ENCODE results near the gene ALOX5AP.
A peak's percentile ranks its signal among the peaks of the same experiment; 100 is the strongest.

ALOX5AP gene

DNA sequence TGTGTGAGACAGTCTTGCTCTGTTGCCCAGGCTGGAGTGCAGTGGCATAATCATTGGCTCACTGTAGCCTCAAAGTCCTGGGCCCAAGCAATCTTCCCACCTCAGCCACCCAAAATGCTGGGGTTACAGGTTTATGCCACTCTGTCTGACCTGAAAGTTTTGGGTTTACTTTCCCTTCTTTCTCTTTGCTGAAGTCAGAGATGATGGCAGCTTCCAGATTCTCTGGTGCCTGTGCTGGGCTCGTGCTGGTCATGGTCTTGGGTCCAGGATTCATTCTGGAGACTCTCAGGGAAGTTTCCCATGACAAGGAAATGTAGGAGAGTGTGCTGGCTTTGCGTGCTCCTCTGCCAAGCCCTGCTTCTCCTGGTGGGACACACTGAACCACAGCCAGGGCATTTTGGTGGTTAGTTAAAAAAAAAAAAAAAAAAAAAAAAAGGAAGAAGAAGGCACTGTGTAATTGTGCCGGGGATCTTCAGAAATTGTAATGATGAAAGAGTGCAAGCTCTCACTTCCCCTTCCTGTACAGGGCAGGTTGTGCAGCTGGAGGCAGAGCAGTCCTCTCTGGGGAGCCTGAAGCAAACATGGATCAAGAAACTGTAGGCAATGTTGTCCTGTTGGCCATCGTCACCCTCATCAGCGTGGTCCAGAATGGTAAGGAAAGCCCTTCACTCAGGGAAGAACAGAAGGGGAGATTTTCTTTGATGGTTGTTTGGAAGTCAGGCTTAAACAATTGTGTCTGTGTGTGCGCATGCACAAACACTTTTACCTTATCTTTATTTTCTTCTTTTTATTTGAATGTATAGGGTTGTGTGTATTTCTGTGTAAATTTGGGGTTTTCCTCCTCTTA lies at the start of gene ALOX5AP:
Gene ALOX5AP (plus strand): TSS at position 519 of the 847 bp plus-strand sequence. CDS start 63 bp downstream, at position 582.
- DNase-seq, result no peak

DNA sequence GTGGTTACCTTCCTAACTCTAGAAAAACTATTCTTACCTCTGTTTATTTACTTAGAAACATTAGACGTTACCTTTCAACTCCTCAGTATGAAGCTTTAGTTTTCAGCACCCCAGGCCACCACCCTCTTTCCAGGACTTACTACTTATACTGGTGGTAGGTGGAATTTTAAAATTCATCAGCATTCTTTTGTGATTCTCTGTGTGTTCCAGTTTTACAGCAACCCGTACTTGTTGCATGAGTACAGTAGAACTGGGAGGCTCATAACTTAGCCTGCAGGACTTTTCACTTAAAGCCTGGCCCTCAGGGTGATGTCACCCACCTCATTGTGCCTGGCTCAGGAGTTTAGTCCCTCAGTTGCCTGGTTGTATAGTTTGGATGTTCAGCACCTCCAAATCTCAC lies 49.4 kb upstream of the ALOX5AP start:
- no peak for DNase-seq

- DNase-seq, result no peak
Measured at GRCh38 chr13:30687601-30688000, 47.7 kb upstream of the ALOX5AP start.

- DNase-seq, result no peak
Measured at GRCh38 chr13:30689752-30690151, 45.6 kb upstream of the ALOX5AP start.

DNA sequence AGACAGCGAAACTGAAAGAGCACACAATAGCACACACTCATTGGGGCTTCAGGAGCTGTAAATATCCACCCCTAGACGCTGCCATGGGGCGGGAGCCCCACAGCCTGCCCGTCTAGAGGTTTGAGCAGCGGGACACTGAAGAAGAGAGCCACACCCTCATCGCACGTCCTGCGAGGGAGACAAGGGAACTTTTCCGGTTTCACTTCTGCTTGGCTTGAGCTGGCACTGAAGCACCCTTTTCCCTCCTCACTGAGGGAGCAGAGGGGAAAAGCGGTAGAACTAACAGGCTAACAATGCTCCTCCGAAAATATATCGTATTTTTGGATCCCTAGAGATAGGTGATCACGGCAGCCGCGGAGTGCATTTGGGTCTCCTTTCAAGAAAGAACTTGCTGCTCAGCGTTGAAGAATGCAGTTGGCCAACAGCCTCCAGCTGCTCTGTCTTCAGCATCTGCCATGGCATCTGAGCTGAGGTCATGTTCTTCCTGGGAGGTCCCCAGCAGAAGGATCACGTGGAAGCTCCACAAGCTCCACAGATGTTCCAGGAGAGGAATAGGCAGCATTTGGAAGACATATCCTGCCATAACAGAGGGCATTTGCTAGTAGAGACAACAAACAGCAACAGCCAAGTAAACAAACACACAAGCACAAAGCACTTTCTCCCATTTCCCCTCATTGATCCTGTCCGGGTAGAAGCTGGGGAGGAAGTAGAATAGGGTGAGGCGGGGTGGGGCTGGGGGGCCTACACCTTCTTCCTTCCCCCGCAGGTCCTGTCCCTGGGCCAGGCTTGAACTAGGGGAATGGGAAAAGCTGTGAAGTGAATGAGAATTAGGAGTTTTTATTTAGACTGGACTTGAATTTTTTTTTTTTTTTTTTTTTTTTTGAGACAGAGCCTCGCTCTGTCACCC lies 44.8 kb upstream of the ALOX5AP start:
- DNase-seq, result peak; percentile 45

- no peak for DNase-seq
Measured at GRCh38 chr13:30692113-30692512, 43.2 kb upstream of the ALOX5AP start.

DNA sequence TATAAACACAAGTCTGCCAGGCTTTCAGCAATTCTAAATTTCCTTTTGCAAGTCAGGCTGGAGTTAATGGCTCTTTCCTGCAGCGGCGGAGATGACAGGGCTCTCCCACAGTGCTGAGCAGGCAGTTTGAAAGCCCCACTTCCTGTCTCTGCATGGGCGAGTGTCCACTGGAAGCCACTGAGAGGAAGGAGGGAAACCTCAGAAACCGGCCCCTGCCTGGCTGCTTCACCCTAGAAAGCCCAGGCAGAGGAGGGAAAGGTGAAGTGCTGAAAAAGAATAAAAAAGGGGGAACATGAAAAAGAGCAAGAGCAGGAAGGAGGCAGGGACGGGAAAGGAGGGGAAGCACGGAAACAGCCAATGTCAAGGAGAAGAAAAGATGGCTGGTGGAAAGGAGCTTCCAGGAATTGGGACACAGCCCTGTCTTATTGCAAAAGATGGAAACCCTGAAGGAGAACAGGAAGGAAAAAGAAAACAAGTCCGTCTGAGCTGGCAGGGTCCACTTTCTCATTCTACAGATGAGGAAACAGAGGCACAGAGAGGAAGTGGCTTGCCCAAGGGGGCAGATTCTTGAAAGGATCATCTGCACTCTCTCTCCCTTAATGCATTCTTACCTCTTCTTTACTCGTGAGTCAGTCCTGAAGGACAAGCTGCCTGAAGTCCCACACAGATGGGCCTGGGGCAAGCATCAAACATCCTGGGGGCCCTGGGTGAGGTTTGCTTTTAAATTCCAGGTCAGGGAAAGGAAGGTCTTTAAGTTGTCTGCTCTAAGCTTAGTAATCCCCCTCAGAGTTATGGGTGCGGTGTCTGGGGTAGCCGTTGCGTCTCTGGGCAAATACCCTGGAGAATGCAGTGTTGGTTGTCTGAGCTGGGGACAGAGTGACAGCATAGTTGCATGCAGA lies 38.8 kb upstream of the ALOX5AP start:
- no peak for DNase-seq

DNA sequence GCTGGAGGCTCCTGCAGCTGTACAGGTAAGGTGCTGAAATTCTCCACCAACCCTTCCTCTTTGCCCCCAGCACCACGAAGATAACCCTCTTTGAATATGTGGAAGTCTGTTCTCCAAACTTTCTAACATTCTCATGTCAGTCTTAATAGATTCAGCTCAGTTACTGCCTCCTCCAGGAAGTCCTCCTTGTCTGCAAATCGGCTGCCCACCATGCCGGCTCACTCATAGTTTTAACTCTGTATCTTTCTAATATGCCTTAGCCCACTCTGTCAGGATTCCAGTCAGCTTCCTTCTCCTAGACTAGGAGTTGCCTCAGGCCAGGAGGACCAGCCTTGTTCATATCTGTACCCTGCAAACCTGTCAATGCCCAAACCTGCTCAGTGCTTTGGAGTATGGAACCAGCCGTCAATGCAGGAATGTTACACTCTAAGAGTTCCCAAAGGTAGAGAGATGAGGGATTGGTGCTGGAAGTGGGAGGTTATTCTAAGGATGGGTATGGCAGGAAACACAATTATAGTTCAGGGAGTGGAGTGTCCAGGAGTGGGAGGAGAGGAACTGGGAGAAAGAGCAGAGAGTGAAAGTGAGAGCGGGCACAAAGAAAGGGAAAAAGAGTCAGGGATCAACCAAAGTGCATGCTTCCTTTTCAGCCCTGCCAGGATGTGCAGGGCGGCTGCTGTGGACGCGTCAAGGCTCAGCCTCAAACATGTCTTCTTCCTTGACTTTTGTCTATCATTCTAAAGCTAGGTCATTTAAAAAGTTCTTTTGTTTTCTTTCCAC lies 38.0 kb upstream of the ALOX5AP start:
- no peak for DNase-seq

DNA sequence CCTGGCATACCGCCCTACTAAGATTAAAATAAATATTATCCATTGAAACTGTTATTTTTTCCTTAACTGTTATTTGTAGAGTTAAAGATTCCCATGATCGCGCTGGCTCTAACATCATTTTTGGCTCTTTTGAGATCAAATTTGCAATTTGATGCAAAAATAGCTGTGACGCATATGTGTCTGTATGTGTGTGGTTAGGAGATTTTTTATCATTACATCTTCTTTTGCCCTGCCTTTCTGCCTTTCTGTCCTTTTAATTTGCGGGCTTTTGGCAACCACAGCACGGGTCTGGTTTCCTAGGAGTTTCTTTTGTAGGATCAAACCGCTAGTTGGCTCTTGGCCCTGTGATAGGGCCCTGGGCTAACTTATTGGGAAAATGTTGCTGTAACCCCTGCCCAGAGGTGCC lies 37.3 kb upstream of the ALOX5AP start:
- no peak for DNase-seq

GRCh38 chr13:30698488-30699005 lies 36.8 kb upstream of the ALOX5AP start:
- DNase-seq, result no peak

- DNase-seq, result no peak
Measured at GRCh38 chr13:30700364-30700763, 35.0 kb upstream of the ALOX5AP start.

DNA sequence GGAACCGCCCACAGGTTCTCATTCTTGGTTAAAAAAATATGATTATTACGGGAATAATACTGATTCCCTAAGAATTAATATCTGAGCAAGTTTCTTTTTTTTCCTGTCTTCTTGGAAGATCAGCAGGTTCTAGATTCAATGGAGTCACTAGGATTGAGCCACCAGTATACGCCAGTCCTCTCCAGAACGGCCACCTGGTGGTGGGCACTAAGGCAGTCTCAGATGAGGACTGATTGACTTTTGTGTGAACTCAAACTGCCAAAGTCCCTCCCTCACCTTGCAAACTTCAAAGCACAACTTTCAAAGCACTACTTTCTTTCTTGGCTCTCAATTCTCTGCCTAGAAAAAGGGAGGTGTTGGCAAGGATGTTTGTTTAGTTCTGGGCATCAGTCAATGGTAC lies 33.3 kb upstream of the ALOX5AP start:
- DNase-seq, result no peak

GRCh38 chr13:30704596-30704995 lies 30.7 kb upstream of the ALOX5AP start:
- DNase-seq, result no peak

DNA sequence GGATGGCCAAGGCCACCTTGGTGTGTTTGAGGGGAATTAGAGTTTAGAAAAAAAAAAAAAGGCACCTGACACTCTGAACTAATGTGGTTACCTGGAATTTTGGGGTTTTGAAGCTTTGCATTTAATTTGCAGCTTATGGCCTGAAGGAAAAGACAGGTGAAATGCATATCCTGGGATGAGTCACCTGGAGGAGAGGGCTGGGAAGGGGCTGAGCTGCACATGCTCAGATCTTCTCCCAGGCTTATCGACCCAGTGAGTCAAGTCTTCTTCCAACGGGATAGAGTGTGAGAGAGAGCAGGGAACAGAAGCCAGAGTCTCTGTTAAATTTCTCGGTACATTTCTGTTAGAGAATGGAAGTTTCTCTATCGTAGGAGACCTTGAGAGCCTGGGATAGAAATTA lies 29.7 kb upstream of the ALOX5AP start:
- DNase-seq, result no peak

GRCh38 chr13:30708541-30708940 lies 26.8 kb upstream of the ALOX5AP start:
- no peak for DNase-seq

GRCh38 chr13:30710442-30710841 lies 24.9 kb upstream of the ALOX5AP start:
- no peak for DNase-seq

GRCh38 chr13:30711375-30711774 lies 24.0 kb upstream of the ALOX5AP start:
- DNase-seq, result no peak

DNA sequence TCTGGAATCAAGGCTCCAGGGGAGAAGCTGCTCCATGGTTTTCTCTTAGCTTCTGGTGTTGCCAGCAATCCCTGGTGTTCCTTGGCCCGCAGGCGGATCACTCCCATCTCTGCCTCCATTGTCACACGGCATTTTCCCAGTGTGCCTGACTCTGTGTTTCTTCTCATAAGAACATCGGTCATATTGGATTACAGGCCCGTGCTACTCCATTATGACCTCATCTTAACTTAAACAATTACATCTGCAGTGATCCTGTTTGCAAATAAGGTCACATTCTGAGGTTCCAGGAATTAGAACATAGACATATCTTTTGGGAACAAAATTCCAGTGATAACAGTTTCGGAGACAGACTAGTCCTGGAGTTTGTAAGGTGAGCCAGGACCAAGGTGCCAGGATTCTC lies 23.5 kb upstream of the ALOX5AP start:
- no peak for DNase-seq

DNA sequence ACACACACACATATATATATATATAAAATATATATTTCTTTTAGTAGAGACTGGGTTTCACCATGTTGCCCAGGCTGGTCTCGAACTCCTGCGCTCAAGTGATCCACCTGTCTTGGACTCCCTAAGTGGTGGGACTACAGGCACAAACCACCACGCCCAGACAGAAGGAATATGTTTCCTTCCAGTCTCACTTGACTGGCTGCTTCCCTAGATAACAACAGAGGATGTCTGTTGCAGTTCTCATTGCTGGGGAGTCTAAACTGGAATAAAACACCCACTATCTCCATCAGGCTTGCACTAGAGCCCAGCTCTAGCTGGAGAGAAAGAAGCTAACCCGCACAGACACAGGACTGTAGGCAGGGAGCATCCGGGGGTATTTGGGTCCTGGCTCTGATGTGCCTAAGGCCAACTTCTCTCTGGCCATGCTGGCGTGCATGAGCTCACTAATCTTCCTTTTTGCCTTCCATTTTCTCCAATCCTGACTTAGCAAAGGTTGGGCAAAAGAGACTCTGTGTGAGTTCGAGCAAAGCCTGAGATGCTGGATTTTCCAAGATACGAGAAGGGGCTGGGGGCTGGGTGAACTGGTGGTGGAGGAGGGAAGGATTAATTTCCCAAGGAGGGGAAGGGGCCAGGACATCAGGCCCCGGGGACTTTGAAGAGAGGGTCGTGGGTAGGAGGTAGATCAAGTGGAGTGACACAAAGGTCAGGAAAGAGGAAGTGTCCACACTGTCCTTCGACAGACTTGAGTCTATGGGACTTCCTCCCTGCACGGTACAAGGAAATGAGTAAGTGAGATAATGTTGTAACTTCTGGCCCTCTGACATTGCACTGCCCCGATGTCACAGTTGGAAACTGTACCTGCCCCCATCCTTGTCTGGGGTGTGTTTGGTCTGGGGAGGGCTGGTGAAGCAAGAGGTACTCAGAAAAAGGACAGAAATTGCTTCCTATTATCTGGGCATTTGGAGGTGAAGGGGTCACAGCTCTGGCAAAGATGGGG lies 22.5 kb upstream of the ALOX5AP start:
- DNase-seq, result no peak

GRCh38 chr13:30714629-30715371 lies 20.5 kb upstream of the ALOX5AP start:
- DNase-seq, result no peak

Measured in NCI-H748 treated with DMSO at 0.1 percent for 48 hours (cell line).